H1 (cell line): ENCODE results near the gene PRKAR1B. TPM values are rescaled to one million over a fixed set of nuclear protein-coding genes. Genes with fewer than 3 reads are reported as not detected.

ENCODE experiments used
- polyA plus RNA-seq, 7 experiments: library from polyadenylated mRNA; depleted of rRNA in 3 of 7; stranded (reverse) in 5 of 7; unstranded in 2 of 7; fragments of >200 nt in 5 of 7; fragments of 200-250 nt in 2 of 7; gene quantifications; 1 replicate in 5 of 7; 2 replicates in 1 of 7; 4 replicates in 1 of 7; pipeline versions ENCODE4 v1.2.1 to v1.2.3, GENCODE V29; 2011 to 2013; ENCODE audit warnings: missing spikeins in 2 of 7, mixed read lengths in 2 of 7
- total RNA-seq: library from RNA; stranded (reverse); fragmentation: NEBNext Ultra II Directional; extraction: Animal tissue kit (Norgen Biotek cat#: 25700); gene quantifications from 2 replicates; pipeline ENCODE4 v1.2.1, GENCODE V29; 2021
- TF ChIP-seq, protein P1 (sequence below): fragments of 300-600 bp; sonication (generic); IDR thresholded peaks from 2 replicates; pipeline ENCODE4 v1.7.1; 2012; ENCODE audit warnings: low read length, moderate library complexity, mild to moderate bottlenecking, inconsistent platforms; ENCODE audit not compliant: insufficient replicate concordance

The PRKAR1B gene
- total and polyA plus RNA-seq, 2 of the 8 experiments (the other 6 are each of a cell fraction or from before 2014, with no cell fraction given) = 12.3 to 55.7 TPM

GRCh38 chr7:604884-605531 is 122.1 kb downstream of the PRKAR1B start (continued):
- TF ChIP-seq, protein P1, sequence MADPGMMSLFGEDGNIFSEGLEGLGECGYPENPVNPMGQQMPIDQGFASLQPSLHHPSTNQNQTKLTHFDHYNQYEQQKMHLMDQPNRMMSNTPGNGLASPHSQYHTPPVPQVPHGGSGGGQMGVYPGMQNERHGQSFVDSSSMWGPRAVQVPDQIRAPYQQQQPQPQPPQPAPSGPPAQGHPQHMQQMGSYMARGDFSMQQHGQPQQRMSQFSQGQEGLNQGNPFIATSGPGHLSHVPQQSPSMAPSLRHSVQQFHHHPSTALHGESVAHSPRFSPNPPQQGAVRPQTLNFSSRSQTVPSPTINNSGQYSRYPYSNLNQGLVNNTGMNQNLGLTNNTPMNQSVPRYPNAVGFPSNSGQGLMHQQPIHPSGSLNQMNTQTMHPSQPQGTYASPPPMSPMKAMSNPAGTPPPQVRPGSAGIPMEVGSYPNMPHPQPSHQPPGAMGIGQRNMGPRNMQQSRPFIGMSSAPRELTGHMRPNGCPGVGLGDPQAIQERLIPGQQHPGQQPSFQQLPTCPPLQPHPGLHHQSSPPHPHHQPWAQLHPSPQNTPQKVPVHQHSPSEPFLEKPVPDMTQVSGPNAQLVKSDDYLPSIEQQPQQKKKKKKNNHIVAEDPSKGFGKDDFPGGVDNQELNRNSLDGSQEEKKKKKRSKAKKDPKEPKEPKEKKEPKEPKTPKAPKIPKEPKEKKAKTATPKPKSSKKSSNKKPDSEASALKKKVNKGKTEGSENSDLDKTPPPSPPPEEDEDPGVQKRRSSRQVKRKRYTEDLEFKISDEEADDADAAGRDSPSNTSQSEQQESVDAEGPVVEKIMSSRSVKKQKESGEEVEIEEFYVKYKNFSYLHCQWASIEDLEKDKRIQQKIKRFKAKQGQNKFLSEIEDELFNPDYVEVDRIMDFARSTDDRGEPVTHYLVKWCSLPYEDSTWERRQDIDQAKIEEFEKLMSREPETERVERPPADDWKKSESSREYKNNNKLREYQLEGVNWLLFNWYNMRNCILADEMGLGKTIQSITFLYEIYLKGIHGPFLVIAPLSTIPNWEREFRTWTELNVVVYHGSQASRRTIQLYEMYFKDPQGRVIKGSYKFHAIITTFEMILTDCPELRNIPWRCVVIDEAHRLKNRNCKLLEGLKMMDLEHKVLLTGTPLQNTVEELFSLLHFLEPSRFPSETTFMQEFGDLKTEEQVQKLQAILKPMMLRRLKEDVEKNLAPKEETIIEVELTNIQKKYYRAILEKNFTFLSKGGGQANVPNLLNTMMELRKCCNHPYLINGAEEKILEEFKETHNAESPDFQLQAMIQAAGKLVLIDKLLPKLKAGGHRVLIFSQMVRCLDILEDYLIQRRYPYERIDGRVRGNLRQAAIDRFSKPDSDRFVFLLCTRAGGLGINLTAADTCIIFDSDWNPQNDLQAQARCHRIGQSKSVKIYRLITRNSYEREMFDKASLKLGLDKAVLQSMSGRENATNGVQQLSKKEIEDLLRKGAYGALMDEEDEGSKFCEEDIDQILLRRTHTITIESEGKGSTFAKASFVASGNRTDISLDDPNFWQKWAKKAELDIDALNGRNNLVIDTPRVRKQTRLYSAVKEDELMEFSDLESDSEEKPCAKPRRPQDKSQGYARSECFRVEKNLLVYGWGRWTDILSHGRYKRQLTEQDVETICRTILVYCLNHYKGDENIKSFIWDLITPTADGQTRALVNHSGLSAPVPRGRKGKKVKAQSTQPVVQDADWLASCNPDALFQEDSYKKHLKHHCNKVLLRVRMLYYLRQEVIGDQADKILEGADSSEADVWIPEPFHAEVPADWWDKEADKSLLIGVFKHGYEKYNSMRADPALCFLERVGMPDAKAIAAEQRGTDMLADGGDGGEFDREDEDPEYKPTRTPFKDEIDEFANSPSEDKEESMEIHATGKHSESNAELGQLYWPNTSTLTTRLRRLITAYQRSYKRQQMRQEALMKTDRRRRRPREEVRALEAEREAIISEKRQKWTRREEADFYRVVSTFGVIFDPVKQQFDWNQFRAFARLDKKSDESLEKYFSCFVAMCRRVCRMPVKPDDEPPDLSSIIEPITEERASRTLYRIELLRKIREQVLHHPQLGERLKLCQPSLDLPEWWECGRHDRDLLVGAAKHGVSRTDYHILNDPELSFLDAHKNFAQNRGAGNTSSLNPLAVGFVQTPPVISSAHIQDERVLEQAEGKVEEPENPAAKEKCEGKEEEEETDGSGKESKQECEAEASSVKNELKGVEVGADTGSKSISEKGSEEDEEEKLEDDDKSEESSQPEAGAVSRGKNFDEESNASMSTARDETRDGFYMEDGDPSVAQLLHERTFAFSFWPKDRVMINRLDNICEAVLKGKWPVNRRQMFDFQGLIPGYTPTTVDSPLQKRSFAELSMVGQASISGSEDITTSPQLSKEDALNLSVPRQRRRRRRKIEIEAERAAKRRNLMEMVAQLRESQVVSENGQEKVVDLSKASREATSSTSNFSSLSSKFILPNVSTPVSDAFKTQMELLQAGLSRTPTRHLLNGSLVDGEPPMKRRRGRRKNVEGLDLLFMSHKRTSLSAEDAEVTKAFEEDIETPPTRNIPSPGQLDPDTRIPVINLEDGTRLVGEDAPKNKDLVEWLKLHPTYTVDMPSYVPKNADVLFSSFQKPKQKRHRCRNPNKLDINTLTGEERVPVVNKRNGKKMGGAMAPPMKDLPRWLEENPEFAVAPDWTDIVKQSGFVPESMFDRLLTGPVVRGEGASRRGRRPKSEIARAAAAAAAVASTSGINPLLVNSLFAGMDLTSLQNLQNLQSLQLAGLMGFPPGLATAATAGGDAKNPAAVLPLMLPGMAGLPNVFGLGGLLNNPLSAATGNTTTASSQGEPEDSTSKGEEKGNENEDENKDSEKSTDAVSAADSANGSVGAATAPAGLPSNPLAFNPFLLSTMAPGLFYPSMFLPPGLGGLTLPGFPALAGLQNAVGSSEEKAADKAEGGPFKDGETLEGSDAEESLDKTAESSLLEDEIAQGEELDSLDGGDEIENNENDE = no peak
- TF ChIP-seq, all 59 proteins: peak for 0
